ENCODE measurements around the gene EIF2B4. TPM values are rescaled to one million over a fixed set of nuclear protein-coding genes. Genes with fewer than 3 reads are reported as not detected.

Gene EIF2B4
- total RNA-seq = 44.4 and 53.2 TPM in 2 replicates

GRCh38 chr2:27370026-27370815 is at the start of gene EIF2B4, which contains the start of gene SNX17:
TSS of gene EIF2B4 (minus strand) at chr2:27370338. CDS start at chr2:27370314, 24 bp downstream.
TSS of gene SNX17 (plus strand) at chr2:27370616. CDS start at chr2:27370744, 128 bp downstream.
- DNase-seq (ENCODE audit: extremely low read depth, low read depth, low spot score) = peak; percentile 90

- DNase-seq (ENCODE audit: extremely low read depth, low read depth, low spot score) = no peak
Observed at GRCh38 chr2:27416151-27416550, 46.0 kb upstream of the EIF2B4 start.

DNA sequence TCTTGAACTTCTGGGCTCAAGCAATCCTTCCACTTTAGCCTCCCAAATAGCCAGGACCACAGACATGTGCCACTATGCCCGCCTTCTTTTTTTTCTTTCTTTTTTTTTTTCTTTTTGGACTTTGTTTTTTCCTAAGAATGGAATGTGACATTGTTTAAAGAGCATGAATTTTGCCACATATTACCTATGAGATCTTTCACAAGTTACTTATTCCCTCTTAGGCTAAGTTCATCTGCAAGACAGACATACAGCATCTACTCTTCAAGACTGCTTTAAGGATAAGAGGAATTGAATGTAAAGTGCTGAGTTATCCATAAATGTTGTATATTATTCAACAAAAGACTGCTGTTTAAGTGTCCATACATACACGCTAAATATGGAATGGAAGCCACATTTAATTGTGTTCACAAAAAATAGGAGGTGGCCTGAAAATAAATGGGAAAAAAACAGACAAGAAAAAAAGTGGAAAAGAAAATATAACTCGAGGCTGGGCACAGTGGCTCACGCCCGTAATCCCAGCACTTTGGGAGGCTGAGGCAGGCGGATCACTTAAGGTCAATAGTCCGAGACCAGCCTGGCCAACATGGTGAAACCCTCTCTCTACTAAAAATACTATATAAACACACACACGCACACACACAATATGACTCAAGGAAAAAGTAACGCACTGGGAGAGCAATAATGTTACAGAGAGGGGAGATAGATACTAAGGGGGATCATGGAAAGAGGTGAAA is 42.4 kb upstream of the EIF2B4 start:
- no peak for DNase-seq (ENCODE audit: extremely low read depth, low read depth, low spot score)

DNA sequence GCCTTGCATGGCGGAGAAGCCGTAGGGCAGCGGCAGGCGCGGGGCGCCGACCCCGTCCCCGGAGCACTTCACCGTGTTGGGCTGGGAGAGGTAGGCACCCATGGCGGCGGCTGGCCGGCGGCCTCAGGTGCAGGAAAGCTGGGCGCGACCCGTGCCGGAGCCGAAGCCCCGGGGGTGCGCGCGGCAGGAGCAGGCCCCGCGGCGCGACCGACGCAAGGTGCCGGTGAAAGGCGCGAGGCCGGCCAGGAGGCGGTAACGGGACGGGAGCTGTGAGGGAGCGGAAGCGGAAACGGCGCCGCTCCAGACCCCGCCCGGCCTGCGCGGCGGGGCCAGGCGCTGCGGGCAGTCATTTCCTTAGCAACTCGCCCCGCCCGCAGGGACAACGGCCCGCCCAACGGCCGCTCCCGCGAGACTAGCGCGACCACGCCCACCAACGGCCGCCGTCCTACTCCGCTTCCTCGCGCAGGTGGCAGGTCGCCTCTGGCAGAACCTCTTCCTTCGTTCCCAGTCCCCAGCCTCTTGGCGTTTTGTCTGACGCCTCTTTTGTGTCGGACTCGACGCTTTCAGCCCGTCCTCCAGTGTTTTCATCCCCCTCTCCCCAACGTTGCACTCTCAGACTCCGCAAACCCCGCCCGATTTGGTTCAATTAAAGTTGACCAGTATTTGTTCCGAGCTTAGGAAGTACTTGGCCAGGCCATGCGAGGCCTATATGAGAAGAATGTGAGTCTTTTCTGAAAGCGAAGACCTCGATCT is 39.4 kb upstream of the EIF2B4 start, which contains the start of gene PPM1G:
Gene PPM1G (minus strand): TSS at position 271 of the 753 bp plus-strand sequence. CDS start 169 bp downstream, at position 102.
- no peak for DNase-seq (ENCODE audit: extremely low read depth, low read depth, low spot score)

GRCh38 chr2:27408601-27409320 is 38.6 kb upstream of the EIF2B4 start:
- DNase-seq (ENCODE audit: extremely low read depth, low read depth, low spot score) = no peak

- no peak for DNase-seq (ENCODE audit: extremely low read depth, low read depth, low spot score)
Observed at GRCh38 chr2:27407798-27408491, 37.8 kb upstream of the EIF2B4 start.

DNA sequence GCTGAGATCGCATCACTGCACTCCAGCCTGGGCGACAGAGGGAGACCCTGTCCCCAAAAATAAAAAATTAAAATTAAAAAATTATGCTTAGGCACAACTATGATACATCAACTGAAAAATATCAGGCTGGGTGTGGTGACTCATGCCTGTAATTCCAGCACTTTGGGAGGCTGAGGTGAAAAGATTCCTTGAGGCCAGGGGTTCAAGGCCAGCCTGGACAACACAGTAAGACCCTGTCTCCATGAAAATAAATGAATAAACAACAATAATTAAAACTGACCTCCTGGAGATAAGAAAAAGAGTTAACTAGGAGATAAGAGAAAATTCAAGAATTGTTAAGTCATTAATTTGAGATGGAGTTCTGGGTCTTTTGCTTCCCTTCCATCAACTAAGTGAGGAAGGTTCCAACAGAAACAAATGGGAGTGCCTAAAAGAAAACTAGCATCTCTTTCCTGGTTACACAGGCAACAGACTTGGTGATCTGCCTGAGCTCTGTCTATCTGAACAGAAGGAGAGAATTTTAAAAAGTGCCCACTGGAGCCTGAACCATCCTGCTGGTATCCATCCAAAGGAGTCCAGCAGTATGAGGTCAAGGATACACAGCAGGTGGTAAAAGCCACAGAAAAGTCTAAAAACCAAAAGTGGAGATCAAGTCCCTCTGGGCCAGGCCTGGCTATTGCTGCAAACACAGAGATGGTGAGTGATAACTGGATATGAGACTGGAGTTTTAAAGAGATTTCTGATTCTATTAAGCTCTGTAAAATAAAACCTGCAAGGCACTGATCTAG is 30.4 kb upstream of the EIF2B4 start:
- DNase-seq (ENCODE audit: extremely low read depth, low read depth, low spot score) = no peak

- no peak for DNase-seq (ENCODE audit: extremely low read depth, low read depth, low spot score)
Observed at GRCh38 chr2:27398962-27399361, 28.8 kb upstream of the EIF2B4 start.

DNA sequence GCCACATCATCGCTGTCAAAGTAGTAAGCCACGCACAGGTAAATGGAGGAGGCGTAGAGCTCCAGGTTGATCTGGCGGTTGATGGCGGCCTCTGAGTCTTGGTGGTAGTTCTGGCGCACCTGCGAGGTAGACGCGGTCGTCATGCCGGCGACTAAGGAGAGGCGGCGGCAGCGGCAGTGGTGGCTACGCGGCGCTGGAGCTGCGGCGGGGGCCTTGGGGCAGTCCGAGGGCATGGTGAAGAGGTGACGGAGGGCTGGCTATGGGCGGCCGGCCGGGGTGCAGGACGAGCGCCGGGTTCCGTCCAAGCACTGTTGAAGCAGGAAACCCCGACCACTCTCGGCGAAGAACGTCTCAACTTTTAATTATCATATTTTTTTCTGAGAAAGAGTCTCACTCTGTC is 23.1 kb upstream of the EIF2B4 start:
- no peak for DNase-seq (ENCODE audit: extremely low read depth, low read depth, low spot score)

GRCh38 chr2:27390822-27391679 is 20.9 kb upstream of the EIF2B4 start:
- DNase-seq (ENCODE audit: extremely low read depth, low read depth, low spot score) = no peak

DNA sequence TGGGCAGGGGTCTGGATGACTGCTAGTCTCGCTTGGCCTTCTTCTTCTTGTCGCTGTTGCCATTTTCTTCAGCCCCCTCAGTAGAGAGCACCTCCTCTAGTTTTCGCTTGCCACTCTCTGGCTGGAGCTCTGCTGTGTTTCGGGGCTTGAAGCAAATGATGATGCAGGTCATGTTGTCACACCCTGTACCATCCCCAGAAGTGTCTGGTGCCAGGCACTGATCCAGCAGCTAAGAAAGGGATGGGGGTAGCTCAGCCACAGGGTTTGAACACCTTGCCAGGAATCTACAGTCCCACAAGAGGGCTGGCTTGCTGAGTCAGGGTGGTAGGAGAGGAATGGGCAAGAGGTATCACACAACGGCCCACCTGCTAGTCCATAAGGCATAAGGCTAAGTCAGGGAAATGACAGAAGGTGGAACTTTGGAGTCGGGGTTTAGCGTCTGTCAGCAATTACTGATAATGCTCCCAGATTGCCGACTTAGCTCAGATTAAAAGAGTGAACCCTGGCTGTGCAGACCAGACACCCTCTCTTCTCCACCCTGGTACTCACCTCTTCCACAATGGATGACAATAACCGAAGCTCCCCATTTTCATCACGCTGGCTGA is 11.5 kb upstream of the EIF2B4 start:
- DNase-seq (ENCODE audit: extremely low read depth, low read depth, low spot score) = no peak

DNA sequence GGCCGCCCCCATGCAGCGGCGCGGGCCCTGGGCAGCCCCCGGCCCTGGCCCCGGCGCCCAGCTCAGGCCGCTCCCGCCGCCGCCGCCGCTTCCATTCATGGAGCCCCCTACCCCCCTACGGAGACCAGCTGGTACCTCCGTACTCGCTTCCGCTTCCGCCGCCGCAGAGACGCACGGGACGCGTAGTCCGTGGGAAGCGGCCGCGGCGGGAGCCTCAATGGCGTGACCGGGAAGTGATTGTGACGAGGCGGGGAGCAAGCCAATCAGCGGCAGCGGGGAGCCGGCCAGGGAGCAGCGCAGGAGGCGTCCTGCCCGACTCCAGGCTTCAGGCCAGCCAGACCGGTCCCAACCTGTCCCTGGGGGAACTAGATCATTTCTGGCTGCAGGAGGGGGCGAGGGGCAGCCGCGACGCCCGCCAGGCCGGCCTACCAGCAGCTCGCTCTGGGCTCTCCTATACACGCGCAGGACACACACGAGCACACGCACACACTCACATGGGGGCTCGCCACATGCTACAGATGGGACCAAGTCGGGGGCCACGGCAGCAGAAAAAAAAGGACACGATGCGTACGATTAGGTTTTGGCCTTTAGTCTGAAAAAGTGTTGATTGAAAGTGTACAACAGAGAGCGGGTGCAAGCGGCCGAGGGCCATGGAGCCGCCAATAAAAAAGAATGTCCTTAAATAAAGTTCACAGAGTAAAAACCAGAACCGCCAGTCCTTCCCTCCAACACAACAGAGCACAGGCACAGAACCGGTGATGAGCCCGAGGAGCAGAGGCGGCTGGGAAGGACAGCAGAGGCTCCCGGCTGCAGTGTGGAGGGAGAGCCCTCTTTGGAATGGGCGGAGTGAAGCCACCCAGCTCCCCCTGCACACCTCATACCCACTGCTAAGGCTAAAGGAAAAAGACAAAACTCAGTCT is 10.7 kb upstream of the EIF2B4 start, which contains the start of gene ZNF513:
Gene ZNF513 (minus strand): TSS at position 109 of the 920 bp plus-strand sequence. CDS start 208 bp downstream, outside the sequence.
- DNase-seq (ENCODE audit: extremely low read depth, low read depth, low spot score) = no peak

DNA sequence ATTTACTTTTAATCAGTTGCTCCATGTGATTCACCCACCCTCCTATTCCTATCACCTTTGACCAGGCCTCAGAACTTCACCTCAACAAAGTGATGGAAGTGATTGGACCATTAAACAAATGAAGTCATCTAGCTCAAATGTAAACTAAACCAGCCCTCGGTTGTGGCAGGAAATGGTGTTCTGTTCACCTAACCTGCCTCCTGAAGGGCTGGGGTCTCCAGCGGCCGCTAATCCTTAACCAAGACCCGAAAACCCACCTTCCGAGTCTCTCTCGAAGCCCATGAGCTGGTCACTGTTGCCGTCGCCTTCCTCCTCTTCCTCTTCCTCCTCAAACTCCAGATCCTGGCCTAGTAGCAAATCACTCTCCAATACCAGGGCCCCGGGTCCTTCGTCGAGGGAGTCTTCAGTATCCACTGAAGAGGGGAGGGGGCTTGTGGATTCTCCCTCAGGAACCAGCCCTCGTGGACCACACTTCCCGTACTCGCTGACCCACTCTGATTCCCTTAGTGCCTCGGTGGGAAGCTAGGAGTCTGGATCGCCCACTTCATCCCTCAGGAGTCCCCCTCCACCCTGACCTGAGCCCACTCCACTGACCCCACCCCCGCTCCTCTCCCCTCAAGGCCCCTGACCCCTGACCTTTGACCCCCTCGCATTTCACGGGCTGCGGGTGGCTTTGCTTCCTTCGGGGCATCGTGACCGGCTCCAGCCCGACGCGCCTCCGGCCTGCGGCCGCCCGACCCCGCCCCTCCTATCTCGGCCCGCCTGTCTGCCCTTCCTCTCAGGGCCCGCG is 9.9 kb upstream of the EIF2B4 start:
- no peak for DNase-seq (ENCODE audit: extremely low read depth, low read depth, low spot score)

DNA sequence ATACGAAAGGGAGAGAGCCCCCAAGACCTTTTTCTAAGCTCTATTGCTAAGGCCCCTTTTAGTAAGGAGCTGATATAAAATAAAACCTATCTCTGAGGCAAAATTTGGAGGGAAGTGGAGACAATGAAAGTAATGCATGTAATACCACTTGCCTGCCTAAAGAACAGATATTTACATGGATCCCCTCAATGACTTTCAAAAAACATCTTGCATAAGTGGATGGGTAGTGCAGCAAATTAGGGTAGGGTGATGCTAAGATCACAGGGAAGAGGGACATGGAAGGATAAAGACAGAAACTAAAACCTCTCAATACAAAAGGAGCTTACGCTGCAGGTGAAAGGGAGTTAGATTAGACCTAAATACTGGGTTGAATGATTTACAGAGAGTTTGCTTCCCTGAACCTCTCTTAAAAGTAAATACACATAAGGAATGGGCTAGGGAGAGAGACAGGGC is 9.3 kb upstream of the EIF2B4 start:
- DNase-seq (ENCODE audit: extremely low read depth, low read depth, low spot score) = no peak

DNA sequence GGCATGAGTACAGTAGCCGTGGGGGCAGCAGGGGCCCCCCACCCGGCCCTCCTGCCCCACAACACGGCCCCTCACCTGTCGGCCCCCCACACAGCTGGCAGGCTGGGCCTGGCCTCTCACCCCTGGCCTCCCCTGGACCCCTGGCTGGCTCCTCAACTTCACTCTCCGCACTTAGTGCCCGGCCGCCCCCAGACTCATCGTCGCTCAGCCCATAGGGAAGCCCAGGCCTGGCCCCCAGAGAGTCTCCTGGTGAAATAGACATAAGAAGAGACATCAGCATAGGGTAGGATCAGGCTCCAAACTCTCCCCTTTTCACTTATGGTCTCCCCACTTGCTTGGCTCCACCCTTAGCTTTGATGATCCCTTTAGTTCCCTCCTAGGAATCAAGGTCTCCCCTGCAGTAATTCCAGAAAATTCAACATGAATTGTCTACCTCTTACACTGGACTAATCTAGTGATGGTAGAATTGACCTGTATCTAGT is 8.7 kb upstream of the EIF2B4 start:
- no peak for DNase-seq (ENCODE audit: extremely low read depth, low read depth, low spot score)
